Natural killer cell treated with Interleukin-12 subunit alpha and Interleukin-12 subunit beta and Interleukin-15 and Interleukin-18, amount 100 ng/mL, for 72 hours (primary cell): ENCODE results near the gene WWP2. TPM values are rescaled to one million over a fixed set of nuclear protein-coding genes. Genes with fewer than 3 reads are reported as not detected.
A peak's percentile ranks its signal among the peaks of the same experiment; 100 is the strongest.

Experiments used
- ATAC-seq, 2 donors: fragments of 150-1000 bp; cut with Tn5 transposase in 1 of 2; sonication (Bioruptor Pico), chemical (Tn5 transposase) in 1 of 2; 2 replicates each; pipeline ENCODE4 v1.10.0; 2021
- DNase-seq: peaks from one replicate; pipeline ENCODE4 v3.0.0; 2022; ENCODE audit warnings: low spot score
- H3K27ac Mint-ChIP-seq, 2 donors: 1 replicate in 1 of 2; 2 replicates in 1 of 2; pipeline ENCODE4 v1.8.0; 2022; ENCODE audit warnings: mixed read lengths in 2 of 2, mild to moderate bottlenecking in 1 of 2, moderate library complexity in 1 of 2
- H3K27me3 Mint-ChIP-seq, 2 donors: 1 replicate in 1 of 2; 2 replicates in 1 of 2; pipeline ENCODE4 v1.8.0; 2022; ENCODE audit warnings: mixed read lengths in 2 of 2
- H3K36me3 Mint-ChIP-seq: one replicate; pipeline ENCODE4 v1.8.0; 2022; ENCODE audit warnings: mixed read lengths
- H3K4me1 Mint-ChIP-seq, 2 donors: 1 replicate in 1 of 2; 2 replicates in 1 of 2; pipeline ENCODE4 v1.8.0; 2022; ENCODE audit warnings: low read depth in 2 of 2, mixed read lengths in 2 of 2, mild to moderate bottlenecking in 1 of 2
- H3K4me3 Mint-ChIP-seq: one replicate; pipeline ENCODE4 v1.8.0; 2022; ENCODE audit warnings: mixed read lengths
- H3K9me3 Mint-ChIP-seq: 2 replicates; pipeline ENCODE4 v1.8.0; 2022; ENCODE audit warnings: mixed read lengths
- total RNA-seq, 2 donors: library from RNA; stranded (reverse); gene quantifications; one replicate each; pipeline ENCODE4 v1.2.3, GENCODE V29; 2022

Gene WWP2
- total RNA-seq, 2 donors from 2014 or later, result 82.8 to 93.2 TPM

DNA sequence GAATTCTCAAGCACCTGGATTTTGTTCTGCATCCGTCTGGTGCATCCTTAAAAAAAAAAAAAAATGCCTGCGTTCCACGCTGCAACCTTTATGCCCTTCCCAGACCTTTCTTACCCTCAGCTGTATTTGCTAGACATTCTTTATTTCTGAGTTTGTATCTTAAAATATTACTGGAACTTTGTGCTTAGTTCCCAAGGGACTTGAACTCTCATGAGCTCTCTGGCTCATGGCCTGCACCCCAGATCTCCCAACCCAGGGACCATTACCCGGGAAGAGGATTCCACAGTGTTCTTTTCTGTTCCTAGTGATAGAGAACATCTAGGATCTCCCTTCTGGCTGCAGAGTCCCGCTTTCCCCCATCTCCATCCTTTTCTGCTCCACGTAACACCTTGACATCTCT is 160.1 kb downstream of the WWP2 start:
- peaks cover 0 to 4% of the 10 kb centered on the region in 2 donors for H3K4me1 Mint-ChIP-seq
- no peak overlapping the region for H3K27ac Mint-ChIP-seq
- no peak overlapping the region for H3K4me3 Mint-ChIP-seq
- H3K36me3 Mint-ChIP-seq, result peaks cover 5% of the 10 kb centered on the region
- H3K9me3 Mint-ChIP-seq, result no peaks in the 10 kb centered on the region
- no peak for ATAC-seq
- no peak for DNase-seq
- H3K27me3 Mint-ChIP-seq, result no peaks in the 10 kb centered on the region

DNA sequence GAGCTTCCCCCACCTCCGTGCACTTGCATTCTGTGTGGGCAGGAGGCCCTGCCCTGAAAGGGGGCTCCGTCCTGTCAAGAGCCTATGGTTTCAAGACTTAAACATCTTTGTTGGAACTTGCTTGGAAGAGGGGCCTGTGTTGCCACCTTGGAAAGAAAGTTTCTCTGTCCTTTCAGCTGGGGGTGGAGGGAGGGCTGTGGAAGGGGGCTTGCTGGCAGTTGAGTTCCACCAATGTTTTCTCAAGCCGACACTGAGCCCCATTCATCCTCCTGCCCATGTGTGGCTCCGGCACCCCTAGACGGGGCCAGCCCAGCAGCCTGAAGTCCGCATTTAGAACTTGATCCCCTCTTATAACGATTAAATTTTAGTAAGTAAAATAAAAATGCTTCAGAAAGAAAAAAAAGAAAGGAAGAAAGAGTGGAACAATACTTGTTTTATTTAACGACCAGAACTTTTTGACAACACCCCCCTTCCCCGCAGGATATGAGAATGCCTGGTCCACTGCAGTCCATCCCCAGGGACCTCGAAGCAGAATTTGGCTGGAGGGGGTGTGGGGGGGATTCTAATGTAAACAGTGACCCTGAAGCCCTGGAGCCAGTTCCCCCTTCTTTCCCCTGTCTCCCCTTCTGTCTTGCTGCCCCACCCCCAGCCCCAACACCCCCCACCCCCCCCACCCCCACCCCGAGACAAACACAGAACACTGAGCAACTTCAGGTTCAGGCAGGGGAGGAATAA is 162.1 kb downstream of the WWP2 start:
- ATAC-seq, result no peak
- Mint-ChIP-seq H3K27ac (no peak overlapping the region), H3K27me3 (no peaks in the 10 kb centered on the region), H3K4me1 (peaks cover 0 to 4% of the 10 kb centered on the region in 2 donors), H3K9me3 (no peaks in the 10 kb centered on the region), H3K36me3 (peaks cover 5% of the 10 kb centered on the region), H3K4me3 (no peak overlapping the region)
- no peak for DNase-seq

DNA sequence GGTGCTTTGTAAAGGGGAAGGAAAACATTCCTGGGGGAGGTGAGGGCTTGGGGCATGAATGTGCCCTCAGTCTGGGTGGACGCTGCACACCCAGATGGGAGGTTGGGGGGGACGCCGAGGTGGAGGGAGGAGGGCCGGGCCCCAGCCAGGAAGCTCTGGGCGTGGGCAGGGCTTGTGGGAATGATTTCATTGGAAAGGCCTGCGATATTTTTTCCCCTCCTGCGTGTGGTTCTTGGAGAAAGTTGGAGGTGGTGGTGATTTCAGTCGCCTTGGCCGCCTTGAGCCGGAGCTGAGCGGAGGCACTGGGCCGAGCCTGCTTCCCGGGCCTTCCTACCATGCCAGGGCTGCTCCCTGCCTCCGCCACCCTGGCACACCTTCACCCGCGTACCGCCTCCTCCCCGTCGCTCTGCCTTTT is 162.7 kb downstream of the WWP2 start:
- Mint-ChIP-seq H3K27ac (no peak overlapping the region), H3K4me1 (peaks cover 0 to 4% of the 10 kb centered on the region in 2 donors), H3K27me3 (no peaks in the 10 kb centered on the region), H3K4me3 (no peak overlapping the region), H3K36me3 (peaks cover 5% of the 10 kb centered on the region), H3K9me3 (no peaks in the 10 kb centered on the region)
- no peak for ATAC-seq
- DNase-seq, result no peak

GRCh38 chr16:69925311-69925710 is 163.2 kb downstream of the WWP2 start:
- Mint-ChIP-seq H3K36me3 (peaks cover 5% of the 10 kb centered on the region), H3K4me3 (no peak overlapping the region), H3K9me3 (no peaks in the 10 kb centered on the region), H3K27ac (no peak overlapping the region), H3K27me3 (no peaks in the 10 kb centered on the region), H3K4me1 (peaks cover 0 to 4% of the 10 kb centered on the region in 2 donors)
- ATAC-seq, result no peak
- DNase-seq, result no peak

DNA sequence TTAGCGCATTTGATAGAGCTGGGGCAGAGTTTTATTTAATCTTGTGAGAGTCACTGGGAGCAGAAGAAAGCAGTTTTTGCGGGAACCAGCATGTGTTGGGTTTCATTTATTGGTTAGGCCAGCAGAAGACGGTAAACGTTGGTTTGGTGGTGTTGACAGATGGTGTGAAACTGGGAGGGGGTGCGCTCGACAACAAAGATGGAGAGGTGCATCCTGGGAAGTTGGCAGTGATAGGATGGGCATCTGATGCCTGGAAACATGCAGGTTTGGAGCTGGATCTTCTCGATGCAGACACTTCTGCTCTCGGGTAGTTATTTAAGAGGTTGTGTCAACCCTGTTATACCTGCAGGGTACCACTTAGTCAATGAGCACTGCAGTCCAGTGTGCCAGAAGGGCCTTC is 164.1 kb downstream of the WWP2 start:
- Mint-ChIP-seq H3K4me3 (no peak overlapping the region), H3K27ac (no peak overlapping the region), H3K36me3 (peaks cover 4% of the 10 kb centered on the region), H3K27me3 (no peaks in the 10 kb centered on the region), H3K4me1 (peaks cover 0 to 4% of the 10 kb centered on the region in 2 donors), H3K9me3 (no peaks in the 10 kb centered on the region)
- ATAC-seq (no peak), DNase-seq (no peak)

DNA sequence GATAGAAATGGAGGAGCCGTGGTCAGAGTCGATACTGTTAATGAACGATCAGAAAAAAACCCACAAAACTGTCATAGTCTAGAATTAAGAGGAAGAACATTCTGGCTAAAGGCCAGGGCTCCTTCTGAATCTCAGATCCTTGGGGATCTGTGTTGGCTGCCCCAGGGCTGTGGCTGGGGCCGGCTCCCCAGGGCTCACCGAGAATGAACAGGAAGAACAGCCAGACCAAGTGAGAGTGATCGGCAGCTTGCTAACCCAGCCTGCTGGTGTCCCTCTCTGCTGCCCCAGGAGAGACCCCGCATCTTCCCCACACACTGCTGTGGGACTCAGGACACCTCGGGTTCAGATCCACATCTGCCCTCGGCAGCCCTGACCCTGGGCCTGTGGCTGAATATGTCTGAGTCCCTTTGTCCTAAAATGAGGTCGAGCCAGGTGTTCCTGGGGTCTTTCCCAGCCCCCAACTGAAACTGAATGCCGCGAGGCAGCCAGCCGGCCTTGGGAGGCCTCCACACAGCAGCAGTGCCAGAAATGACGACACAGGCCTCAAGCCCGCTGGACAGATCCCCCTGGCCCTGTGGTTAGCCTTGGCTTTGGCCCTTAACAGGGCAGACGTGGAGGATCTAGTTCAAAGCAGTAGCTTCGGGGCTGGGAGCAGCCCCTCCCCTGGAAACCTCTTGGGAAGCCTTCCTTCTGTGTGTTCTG is 165.1 kb downstream of the WWP2 start:
- Mint-ChIP-seq H3K4me1 (peaks cover 0 to 3% of the 10 kb centered on the region in 2 donors), H3K4me3 (no peak overlapping the region), H3K27ac (no peak overlapping the region), H3K27me3 (no peaks in the 10 kb centered on the region), H3K36me3 (no peaks in the 10 kb centered on the region), H3K9me3 (no peaks in the 10 kb centered on the region)
- no peak for ATAC-seq
- no peak for DNase-seq

- Mint-ChIP-seq H3K4me1 (peaks cover 0 to 6% of the 10 kb centered on the region in 2 donors), H3K27ac (peak overlapping the region in 1 of 2 donors; percentile 47), H3K4me3 (no peak overlapping the region), H3K36me3 (no peaks in the 10 kb centered on the region), H3K9me3 (no peaks in the 10 kb centered on the region), H3K27me3 (no peaks in the 10 kb centered on the region)
- no peak for ATAC-seq
- no peak for DNase-seq
These were observed 166.8 kb downstream of the WWP2 start for GRCh38 chr16:69928856-69929400.

- no peaks in the 10 kb centered on the region for H3K36me3 Mint-ChIP-seq
- peaks cover 0 to 6% of the 10 kb centered on the region in 2 donors for H3K4me1 Mint-ChIP-seq
- H3K9me3 Mint-ChIP-seq, result no peaks in the 10 kb centered on the region
- H3K27ac Mint-ChIP-seq, result no peak overlapping the region
- H3K4me3 Mint-ChIP-seq, result no peak overlapping the region
- ATAC-seq, result no peak
- no peak for DNase-seq
- no peaks in the 10 kb centered on the region for H3K27me3 Mint-ChIP-seq
These were observed 167.3 kb downstream of the WWP2 start for GRCh38 chr16:69929480-69929879.

- Mint-ChIP-seq H3K36me3 (no peaks in the 10 kb centered on the region), H3K4me1 (peaks cover 0 to 6% of the 10 kb centered on the region in 2 donors), H3K27ac (no peak overlapping the region), H3K27me3 (no peaks in the 10 kb centered on the region), H3K4me3 (no peak overlapping the region), H3K9me3 (no peaks in the 10 kb centered on the region)
- peak; percentile 57 to 67 for ATAC-seq
- no peak for DNase-seq
These were observed 168.1 kb downstream of the WWP2 start for GRCh38 chr16:69930117-69930776.

- peaks cover 0 to 6% of the 10 kb centered on the region in 2 donors for H3K4me1 Mint-ChIP-seq
- no peaks in the 10 kb centered on the region for H3K27me3 Mint-ChIP-seq
- no peaks in the 10 kb centered on the region for H3K36me3 Mint-ChIP-seq
- no peak for DNase-seq
- H3K4me3 Mint-ChIP-seq, result no peak overlapping the region
- no peak for ATAC-seq
- H3K9me3 Mint-ChIP-seq, result no peaks in the 10 kb centered on the region
- no peak overlapping the region for H3K27ac Mint-ChIP-seq
These were observed 169.5 kb downstream of the WWP2 start for GRCh38 chr16:69931631-69932030.

DNA sequence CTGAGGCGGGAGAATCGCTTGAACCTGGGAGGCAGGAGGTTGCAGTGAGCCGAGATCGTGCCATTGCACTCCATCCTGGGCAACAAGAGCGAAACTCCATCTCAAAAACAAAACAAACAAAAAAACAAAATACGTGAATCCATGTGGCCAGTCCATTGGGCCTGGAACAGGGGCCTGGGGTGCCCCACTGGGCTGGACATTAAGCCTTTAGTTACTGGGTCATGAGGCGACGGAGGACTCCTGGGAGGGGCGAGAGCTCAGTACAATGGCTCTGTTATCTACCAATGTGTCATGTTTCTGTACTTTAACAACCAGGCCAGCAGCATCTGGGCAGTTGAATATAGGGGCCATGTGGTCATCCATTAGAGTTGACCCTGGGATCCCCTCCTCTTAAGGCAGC is 170.1 kb downstream of the WWP2 start:
- H3K4me1 Mint-ChIP-seq, result peaks cover 0 to 6% of the 10 kb centered on the region in 2 donors

GRCh38 chr16:69932691-69933392 is 170.7 kb downstream of the WWP2 start:
- no peaks in the 10 kb centered on the region for H3K9me3 Mint-ChIP-seq
- H3K4me1 Mint-ChIP-seq, result peaks cover 0 to 6% of the 10 kb centered on the region in 2 donors
- H3K27ac Mint-ChIP-seq, result peak overlapping the region in 1 of 2 donors; percentile 43
- H3K27me3 Mint-ChIP-seq, result no peaks in the 10 kb centered on the region
- ATAC-seq (peak; percentile 68 to 70), DNase-seq (no peak)
- H3K36me3 Mint-ChIP-seq, result no peaks in the 10 kb centered on the region
- H3K4me3 Mint-ChIP-seq, result no peak overlapping the region

More for the DNA sequence above, 170.1 kb downstream of the WWP2 start:
- no peak for ATAC-seq
- Mint-ChIP-seq H3K36me3 (no peaks in the 10 kb centered on the region), H3K9me3 (no peaks in the 10 kb centered on the region), H3K27me3 (no peaks in the 10 kb centered on the region), H3K4me3 (no peak overlapping the region), H3K27ac (no peak overlapping the region)
- DNase-seq, result no peak

DNA sequence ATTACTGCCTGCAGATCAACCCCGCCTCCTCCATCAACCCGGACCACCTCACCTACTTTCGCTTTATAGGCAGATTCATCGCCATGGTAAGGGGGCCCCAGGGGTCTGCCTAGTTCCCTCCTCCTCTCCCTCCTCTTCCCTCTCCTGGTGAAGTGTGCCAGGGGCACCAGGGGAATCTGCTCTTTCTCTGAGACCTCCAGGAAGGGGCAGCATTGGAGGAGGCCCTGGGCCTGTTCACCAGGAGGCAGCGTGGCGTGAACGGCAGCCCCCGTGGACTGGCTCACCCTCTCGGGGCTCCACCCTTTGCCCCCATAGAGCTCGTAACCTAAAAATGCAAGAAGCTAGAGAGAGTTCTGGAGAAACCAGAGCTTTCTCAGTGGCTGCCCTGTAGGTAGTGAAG is 171.9 kb downstream of the WWP2 start:
- H3K27me3 Mint-ChIP-seq, result no peaks in the 10 kb centered on the region
- H3K9me3 Mint-ChIP-seq, result no peaks in the 10 kb centered on the region
- no peak for ATAC-seq
- no peak for DNase-seq
- no peaks in the 10 kb centered on the region for H3K36me3 Mint-ChIP-seq
- H3K4me3 Mint-ChIP-seq, result no peak overlapping the region
- H3K27ac Mint-ChIP-seq, result peak overlapping the region in 1 of 2 donors; percentile 43
- peaks cover 0 to 6% of the 10 kb centered on the region in 2 donors for H3K4me1 Mint-ChIP-seq
